HUES48 (cell line): ENCODE data around the gene FAM185A.
"Not testable (repeated sequence)": the region's sequence is repeated elsewhere in the genome, so short reads cannot be mapped to it uniquely, and the experiment has no call there.

Experiments
- H3K27ac ChIP-seq: one replicate; pipeline ENCODE4 v1.7.0; 2013; ENCODE audit warnings: low read depth, low read length, inconsistent platforms
- H3K27me3 ChIP-seq: 2 replicates; pipeline ENCODE4 v1.6.1; 2013; ENCODE audit warnings: mild to moderate bottlenecking, low read length; ENCODE audit not compliant: control insufficient read depth, insufficient read depth
- H3K36me3 ChIP-seq: 2 replicates; pipeline ENCODE4 v1.6.1; 2013; ENCODE audit warnings: low read length; ENCODE audit not compliant: control insufficient read depth, insufficient read depth
- H3K4me1 ChIP-seq: 2 replicates; pipeline ENCODE4 v1.6.1; 2013; ENCODE audit warnings: mild to moderate bottlenecking, low read length; ENCODE audit not compliant: control insufficient read depth, insufficient read depth
- H3K4me3 ChIP-seq: 2 replicates; pipeline ENCODE4 v1.5.1; 2013; ENCODE audit warnings: mild to moderate bottlenecking, low read depth, low read length
- H3K9ac ChIP-seq: 2 replicates; pipeline ENCODE4 v1.6.1; 2013; ENCODE audit warnings: mild to moderate bottlenecking, low read depth, low read length, moderate library complexity
- H3K9me3 ChIP-seq: 2 replicates; pipeline ENCODE4 v1.6.1; 2013; ENCODE audit warnings: low read length; ENCODE audit not compliant: control insufficient read depth, insufficient read depth

The FAM185A gene

GRCh38 chr7:102745494-102746288 lies 3.1 kb upstream of the FAM185A start:
- H3K27ac ChIP-seq, H3K27me3 ChIP-seq, H3K36me3 ChIP-seq, H3K9ac ChIP-seq, H3K9me3 ChIP-seq, H3K4me1 ChIP-seq, H3K4me3 ChIP-seq: not testable (repeated sequence)

- peak overlapping the region; percentile 75 for H3K27ac ChIP-seq
- not testable (repeated sequence) for H3K9me3 ChIP-seq, H3K4me1 ChIP-seq, H3K36me3 ChIP-seq, H3K27me3 ChIP-seq
- H3K4me3 ChIP-seq = peak overlapping the region; percentile 79
- H3K9ac ChIP-seq = peak overlapping the region; percentile 67
Measured at GRCh38 chr7:102749445-102749786, 617 bp downstream of the FAM185A start.

- H3K9me3 ChIP-seq, H3K4me3 ChIP-seq, H3K27me3 ChIP-seq, H3K9ac ChIP-seq, H3K4me1 ChIP-seq, H3K36me3 ChIP-seq, H3K27ac ChIP-seq: not testable (repeated sequence)
Measured at GRCh38 chr7:102758227-102758626, 9.4 kb downstream of the FAM185A start.

DNA sequence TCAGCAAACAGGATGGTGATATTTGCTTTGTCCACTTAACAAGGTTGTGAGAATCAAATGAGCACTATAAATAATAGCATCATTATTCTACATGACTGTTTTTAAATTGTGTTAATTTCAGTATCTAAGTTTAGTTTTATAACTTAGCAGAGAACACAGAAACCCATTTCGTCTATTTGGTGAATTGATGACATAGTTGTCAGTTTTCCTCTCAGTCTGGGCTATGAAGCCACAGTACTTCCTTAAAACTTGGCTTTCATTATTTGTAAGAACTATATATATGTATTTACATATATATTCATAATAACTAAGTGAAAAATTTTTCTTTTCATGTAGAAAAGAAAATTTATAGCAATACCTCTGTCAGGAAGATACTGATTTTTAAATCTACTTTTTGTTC lies 11.1 kb downstream of the FAM185A start:
- H3K4me3 ChIP-seq, H3K36me3 ChIP-seq, H3K27me3 ChIP-seq, H3K4me1 ChIP-seq, H3K9ac ChIP-seq, H3K27ac ChIP-seq, H3K9me3 ChIP-seq: not testable (repeated sequence)

DNA sequence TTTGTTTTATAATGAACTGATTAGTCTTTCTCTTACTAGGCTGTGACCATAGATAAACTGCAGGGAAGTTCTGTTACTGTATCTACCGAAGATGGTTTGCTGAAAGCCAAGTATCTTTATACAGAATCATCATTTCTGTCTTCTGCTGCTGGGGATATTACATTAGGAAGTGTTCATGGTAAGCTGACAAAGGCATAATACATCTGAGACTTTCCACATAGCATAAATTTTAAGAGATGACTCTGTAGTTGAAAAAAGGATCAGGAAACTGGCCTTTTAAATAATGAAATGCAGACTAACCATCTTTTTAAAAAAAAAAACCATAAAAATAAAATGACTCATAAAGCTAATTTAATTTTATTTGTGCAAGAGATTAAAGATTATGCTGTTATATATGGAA lies 12.4 kb downstream of the FAM185A start:
- H3K27ac ChIP-seq, H3K27me3 ChIP-seq, H3K4me3 ChIP-seq, H3K9ac ChIP-seq, H3K4me1 ChIP-seq, H3K9me3 ChIP-seq, H3K36me3 ChIP-seq: not testable (repeated sequence)

DNA sequence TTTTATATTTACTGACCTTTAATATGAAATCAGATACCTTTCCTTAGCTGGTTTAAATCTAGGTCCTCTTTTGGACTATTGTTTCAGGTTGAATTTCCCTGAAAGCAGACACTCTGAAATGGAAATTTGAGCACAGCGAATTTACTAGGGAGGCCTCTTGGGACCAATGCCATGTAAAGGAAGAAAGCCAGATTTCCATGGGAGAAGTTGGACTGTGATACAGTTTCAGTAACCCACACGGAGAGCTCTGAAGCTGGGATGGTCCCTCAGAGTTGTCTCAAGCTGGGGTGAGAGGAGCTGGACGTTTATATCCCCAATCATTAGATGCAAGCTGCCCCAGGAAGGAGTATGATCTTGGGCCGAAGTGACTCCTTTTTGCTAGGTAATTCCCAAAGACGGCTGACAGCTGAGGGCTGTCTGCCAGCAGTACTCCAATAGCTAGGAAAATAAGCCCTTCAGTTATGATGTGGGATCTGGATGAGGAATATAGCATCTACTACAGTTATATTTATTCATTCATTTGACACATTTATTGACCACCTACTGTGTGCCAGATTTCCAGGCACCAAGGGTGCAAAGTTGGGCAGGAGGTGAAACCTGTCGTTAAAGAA lies 14.6 kb downstream of the FAM185A start:
- H3K4me3 ChIP-seq, H3K9me3 ChIP-seq, H3K4me1 ChIP-seq, H3K27me3 ChIP-seq, H3K27ac ChIP-seq, H3K36me3 ChIP-seq, H3K9ac ChIP-seq: not testable (repeated sequence)

- H3K4me1 ChIP-seq, H3K27me3 ChIP-seq, H3K9ac ChIP-seq, H3K36me3 ChIP-seq, H3K27ac ChIP-seq, H3K4me3 ChIP-seq, H3K9me3 ChIP-seq: not testable (repeated sequence)
Measured at GRCh38 chr7:102769657-102770192, 20.9 kb downstream of the FAM185A start.

DNA sequence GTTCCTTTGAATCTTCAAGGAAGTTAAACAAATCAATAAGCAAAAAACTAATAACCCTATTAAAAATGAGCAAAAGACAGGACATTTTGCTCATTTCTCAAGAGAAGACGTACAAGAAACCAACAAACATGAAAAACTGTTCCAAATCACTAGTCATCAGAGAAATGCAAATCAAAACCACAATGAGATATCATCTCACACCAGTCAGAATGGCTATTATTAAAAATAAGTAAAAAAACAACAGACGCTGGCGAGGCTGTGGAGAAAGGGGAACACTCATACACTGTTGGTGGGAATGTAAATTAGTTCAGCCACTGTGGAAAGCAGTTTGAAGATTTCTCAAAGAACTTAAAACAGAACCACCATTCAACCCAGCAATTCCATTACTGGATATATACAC lies 21.7 kb downstream of the FAM185A start:
- H3K9ac ChIP-seq, H3K4me1 ChIP-seq, H3K27me3 ChIP-seq, H3K4me3 ChIP-seq, H3K9me3 ChIP-seq, H3K36me3 ChIP-seq, H3K27ac ChIP-seq: not testable (repeated sequence)

- H3K27me3 ChIP-seq, H3K27ac ChIP-seq, H3K4me3 ChIP-seq, H3K4me1 ChIP-seq, H3K9ac ChIP-seq, H3K36me3 ChIP-seq: not testable (repeated sequence)
- peaks cover 11% of the 10 kb centered on the region for H3K9me3 ChIP-seq
Measured at GRCh38 chr7:102776217-102776616, 27.4 kb downstream of the FAM185A start.

GRCh38 chr7:102778663-102779062 lies 29.9 kb downstream of the FAM185A start:
- H3K4me1 ChIP-seq, H3K36me3 ChIP-seq, H3K4me3 ChIP-seq, H3K27ac ChIP-seq, H3K27me3 ChIP-seq, H3K9ac ChIP-seq: not testable (repeated sequence)
- H3K9me3 ChIP-seq = peaks cover 11% of the 10 kb centered on the region

- not testable (repeated sequence) for H3K27me3 ChIP-seq, H3K9ac ChIP-seq, H3K4me1 ChIP-seq, H3K4me3 ChIP-seq, H3K27ac ChIP-seq, H3K36me3 ChIP-seq
- peaks cover 11% of the 10 kb centered on the region for H3K9me3 ChIP-seq
Measured at GRCh38 chr7:102780926-102781325, 32.1 kb downstream of the FAM185A start.
